GM12864 (cell line): ENCODE results near the gene KCTD13.

Experiments used
- DNase-seq: peaks from one replicate; pipeline ENCODE4 v3.0.0-alpha.2; 2011; ENCODE audit warnings: low read depth
- H3K4me3 ChIP-seq: 2 replicates; pipeline ENCODE4 v1.5.1; 2011; ENCODE audit warnings: mild to moderate bottlenecking, low read depth, low read length, control low read depth
- CTCF ChIP-seq: IDR thresholded peaks from 2 replicates; pipeline ENCODE4 v1.5.1; 2011; ENCODE audit warnings: low read depth, mild to moderate bottlenecking, moderate library complexity, low read length, control low read depth, inconsistent platforms; ENCODE audit errors: missing control alignments

Gene KCTD13

DNA sequence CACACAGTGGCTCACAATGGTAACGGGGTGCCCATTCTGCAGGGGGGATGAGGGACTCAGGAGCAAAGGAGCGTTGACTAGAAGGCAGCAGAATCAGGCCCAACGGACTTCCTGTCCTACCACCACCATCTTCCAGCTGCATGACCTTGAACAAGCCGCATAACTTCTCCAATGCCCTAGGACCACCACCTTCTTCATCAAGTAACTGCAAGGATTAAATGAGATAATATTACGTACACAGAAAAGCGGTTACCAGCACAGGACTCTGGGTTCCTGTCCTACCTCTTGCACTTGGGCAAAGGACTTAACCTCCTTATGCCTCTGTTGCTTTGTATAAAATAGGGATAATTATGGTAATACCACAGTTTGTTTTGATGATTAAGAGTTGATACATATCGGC lies 21.1 kb downstream of the KCTD13 start:
- H3K4me3 ChIP-seq: no peak overlapping the region
- no peak for DNase-seq
- no peak for TF ChIP-seq CTCF

GRCh38 chr16:29903590-29903989 lies 22.4 kb downstream of the KCTD13 start:
- TF ChIP-seq CTCF: no peak
- DNase-seq: no peak
- H3K4me3 ChIP-seq: no peak overlapping the region

DNA sequence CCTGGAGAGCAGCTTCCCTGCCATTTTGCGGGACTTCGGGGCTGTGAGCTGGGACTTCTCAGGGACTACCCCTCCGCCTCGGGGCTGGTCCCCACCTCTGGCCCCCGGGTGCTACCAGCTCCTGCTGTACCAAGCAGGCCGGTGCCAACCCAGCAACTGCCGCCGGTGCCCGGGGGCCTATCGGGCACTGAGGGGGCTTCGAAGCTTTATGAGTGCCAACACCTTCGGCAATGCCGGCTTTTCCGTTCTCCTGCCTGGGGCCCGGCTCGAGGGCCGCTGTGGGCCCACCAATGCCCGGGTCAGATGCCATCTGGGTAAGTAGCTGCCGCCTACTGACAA lies 24.4 kb downstream of the KCTD13 start:
- H3K4me3 ChIP-seq: no peak overlapping the region
- TF ChIP-seq CTCF: no peak
- DNase-seq: no peak

- no peak for TF ChIP-seq CTCF
- H3K4me3 ChIP-seq: no peak overlapping the region; the same call in 1 of the 2 replicates
- no peak for DNase-seq
These were observed 25.0 kb downstream of the KCTD13 start for GRCh38 chr16:29900888-29901606.

DNA sequence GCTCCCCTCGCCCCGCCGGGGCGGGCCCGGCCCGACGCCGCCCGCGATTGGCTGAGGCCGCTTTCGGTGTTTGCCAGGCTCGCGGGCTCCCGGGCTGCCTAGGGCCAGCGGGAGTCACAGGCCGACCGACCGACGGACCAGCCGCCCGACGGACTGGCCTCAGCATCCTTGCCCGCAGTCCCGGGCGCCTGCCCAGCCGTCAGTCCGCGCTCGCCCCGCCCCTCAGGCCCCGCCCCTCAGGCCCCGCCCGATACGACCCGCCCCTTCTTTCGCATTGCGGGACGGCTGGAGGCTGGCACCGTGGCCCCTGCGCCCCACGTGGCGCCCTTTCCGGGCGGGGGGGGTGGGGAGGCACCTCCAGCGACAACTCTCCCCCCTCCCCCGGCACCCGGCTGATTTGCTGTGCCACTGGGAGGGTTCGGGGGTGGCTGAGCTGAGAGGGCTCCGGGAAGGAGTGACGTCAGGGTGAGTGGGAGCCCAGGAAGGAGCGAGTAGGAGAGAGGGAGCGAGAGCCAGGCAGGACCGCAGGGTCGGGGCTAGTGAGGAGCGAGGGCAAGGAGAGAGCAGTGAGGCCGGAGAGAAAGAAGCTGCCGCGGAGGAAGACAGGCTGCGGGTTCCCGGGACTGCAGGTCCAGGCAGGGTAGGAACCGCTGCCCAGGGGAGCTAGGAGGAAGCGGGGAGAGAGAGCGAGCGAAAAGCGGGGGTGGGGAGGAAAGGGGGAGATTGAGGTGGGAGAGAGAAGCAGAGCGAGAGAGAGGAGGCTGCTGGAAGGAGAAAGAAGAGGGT lies 25.7 kb downstream of the KCTD13 start, which contains the start of gene ASPHD1:
Gene ASPHD1, plus strand, starts transcription at position 387 of the 786 bp plus-strand sequence. CDS start 484 bp downstream, outside the sequence.
- DNase-seq: no peak
- H3K4me3 ChIP-seq: peak within 1 kb of the TSS; percentile 63
- no peak for TF ChIP-seq CTCF

GRCh38 chr16:29899516-29900101 lies 26.4 kb downstream of the KCTD13 start, which contains the start of gene SEZ6L2:
SEZ6L2 (minus strand) TSS chr16:29899550; CDS start chr16:29899019, 531 bp downstream.
- no peak for TF ChIP-seq CTCF
- H3K4me3 ChIP-seq: peak within 1 kb of the TSS; percentile 63
- no peak for DNase-seq
